GM21619 (cell line): ENCODE results near the gene UBA7.
A peak's percentile ranks its signal among the peaks of the same experiment; 100 is the strongest.
"Not testable (repeated sequence)": the region's sequence is repeated elsewhere in the genome, so short reads cannot be mapped to it uniquely, and the experiment has no call there.

ENCODE experiments used
- ATAC-seq: cut with Tn5 transposase; IDR thresholded peaks from one replicate; pipeline ENCODE4 v1.9.1; 2021; ENCODE audit not compliant: unreplicated experiment

The UBA7 gene

GRCh38 chr3:49813497-49814174, at the start of gene UBA7:
UBA7 (minus strand) TSS chr3:49813953; CDS start chr3:49813787, 166 bp downstream.
- peak; percentile 77 for ATAC-seq

GRCh38 chr3:49859576-49860305, 46.0 kb upstream of the UBA7 start:
- no peak for ATAC-seq

- peak; percentile 95 for ATAC-seq
Observed at GRCh38 chr3:49856181-49857005, 42.6 kb upstream of the UBA7 start, which contains the start of gene TRAIP. TRAIP (minus strand) TSS chr3:49856564; CDS start chr3:49856453, 111 bp downstream.

- no peak for ATAC-seq
Observed at GRCh38 chr3:49855662-49856061, 41.9 kb upstream of the UBA7 start.

GRCh38 chr3:49845694-49846093, 31.9 kb upstream of the UBA7 start:
- no peak for ATAC-seq

- ATAC-seq, result no peak
Observed at GRCh38 chr3:49844464-49845183, 30.9 kb upstream of the UBA7 start.

GRCh38 chr3:49842843-49843517, 29.2 kb upstream of the UBA7 start:
- ATAC-seq, result no peak

GRCh38 chr3:49841806-49842205, 28.1 kb upstream of the UBA7 start:
- ATAC-seq, result no peak

- no peak for ATAC-seq
Observed at GRCh38 chr3:49841126-49841696, 27.5 kb upstream of the UBA7 start.

- no peak for ATAC-seq
Observed at GRCh38 chr3:49840388-49840787, 26.6 kb upstream of the UBA7 start.

- no peak for ATAC-seq
Observed at GRCh38 chr3:49839193-49839809, 25.5 kb upstream of the UBA7 start.

GRCh38 chr3:49831341-49831740, 17.6 kb upstream of the UBA7 start:
- ATAC-seq, result no peak

GRCh38 chr3:49826016-49826415, 12.3 kb upstream of the UBA7 start:
- ATAC-seq, result no peak

- ATAC-seq, result not testable (repeated sequence)
Observed at GRCh38 chr3:49823131-49823530, 9.4 kb upstream of the UBA7 start.

GRCh38 chr3:49812916-49813496, 747 bp downstream of the UBA7 start:
- no peak for ATAC-seq

- ATAC-seq, result no peak
Observed at GRCh38 chr3:49807431-49808114, 6.2 kb downstream of the UBA7 start.

GRCh38 chr3:49806850-49807249, 6.9 kb downstream of the UBA7 start:
- no peak for ATAC-seq

- ATAC-seq, result no peak
Observed at GRCh38 chr3:49805897-49806701, 7.7 kb downstream of the UBA7 start.
